Endothelial cell of umbilical vein (primary cell): Measurements from ENCODE around the gene SIGLEC8. TPM values are rescaled to one million over a fixed set of nuclear protein-coding genes. Genes with fewer than 3 reads are reported as not detected.

ENCODE experiments used
- BruUV-seq: library from RNA; stranded (reverse); fragments of 400-500 nt; replicated peaks from 2 replicates; lab custom pipeline; 2021; lab: Mats Ljungman, UMichigan
- CTCF ChIA-PET: fragments of 300-600, 350-600 bp; sonication (Branson Sonifier 250); formaldehyde crosslinking; loops from one replicate; lab custom pipeline; 2021; ENCODE audit warnings: antibody characterized with exemption, inconsistent platforms; lab: Charles Lee
- POLR2A ChIA-PET: fragments of 300-600, 350-600 bp; sonication (Branson Sonifier 250); formaldehyde crosslinking; loops from one replicate; lab custom pipeline; 2021; ENCODE audit warnings: antibody characterized with exemption, inconsistent platforms; lab: Charles Lee
- DNase-seq: peaks from one replicate; pipeline ENCODE4 v3.0.0-alpha.2; 2011; ENCODE audit warnings: low read depth, low spot score
- FAIRE-seq: peaks from 2 replicates; lab custom pipeline; 2011; peaks lifted over from hg19 to GRCh38; lab: Jason Lieb, UNC
- H2AFZ ChIP-seq: 2 replicates; pipeline ENCODE4 v1.6.0; 2012; ENCODE audit warnings: low read depth, low read length, control low read depth, inconsistent platforms
- H3K27ac ChIP-seq: 2 replicates; pipeline ENCODE4 v1.5.1; 2011; ENCODE audit warnings: low read depth, mild to moderate bottlenecking, control low read depth, low read length, moderate library complexity; ENCODE audit not compliant: insufficient read depth
- H3K27me3 ChIP-seq, 2 experiments: 2 replicates each; pipeline versions ENCODE4 v1.6.0 to v1.6.1; 2011; ENCODE audit warnings: low read length in 2 of 2, mixed read lengths in 1 of 2; ENCODE audit not compliant: control insufficient read depth in 2 of 2, insufficient read depth in 2 of 2
- H3K36me3 ChIP-seq, 2 experiments: 2 replicates in 1 of 2; 3 replicates in 1 of 2; pipeline ENCODE4 v1.5.1; 2011; ENCODE audit warnings: low read length in 2 of 2, mild to moderate bottlenecking in 1 of 2, moderate library complexity in 1 of 2; ENCODE audit not compliant: control insufficient read depth in 2 of 2, insufficient read depth in 2 of 2; ENCODE audit errors: extremely low read depth in 1 of 2
- H3K4me1 ChIP-seq: 3 replicates; pipeline ENCODE4 v1.5.1; 2011; ENCODE audit warnings: mild to moderate bottlenecking, low read length; ENCODE audit not compliant: control insufficient read depth, insufficient read depth; ENCODE audit errors: extremely low read depth
- H3K4me2 ChIP-seq: 2 replicates; pipeline ENCODE4 v1.6.1; 2011; ENCODE audit warnings: low read length, control low read depth, mixed read lengths; ENCODE audit not compliant: insufficient read depth
- H3K4me3 ChIP-seq, 3 experiments: fragments of 200-600 bp in 1 of 3; sonication (generic), shearing (Covaris generic) in 1 of 3; replicated peaks in 1 of 3; 2 replicates each; pipeline ENCODE4 v1.5.1; 2011 to 2016; ENCODE audit warnings: control low read depth in 3 of 3, low read length in 3 of 3, mild to moderate bottlenecking in 2 of 3, inconsistent platforms in 1 of 3, low read depth in 1 of 3, moderate library complexity in 1 of 3; ENCODE audit not compliant: insufficient read depth in 1 of 3
- H3K79me2 ChIP-seq: 2 replicates; pipeline ENCODE4 v1.6.0; 2012; ENCODE audit warnings: low read length, inconsistent platforms; ENCODE audit not compliant: control insufficient read depth, insufficient read depth
- H3K9ac ChIP-seq: replicated peaks from 2 replicates; pipeline ENCODE3; 2011; ENCODE audit warnings: low read length, control low read depth; ENCODE audit not compliant: insufficient read depth; ENCODE audit errors: extremely low read depth
- H3K9me1 ChIP-seq: replicated peaks from 3 replicates; pipeline ENCODE4 v1.6.0; 2011; ENCODE audit warnings: mild to moderate bottlenecking, low read length; ENCODE audit not compliant: control insufficient read depth, insufficient read depth; ENCODE audit errors: extremely low read depth
- H3K9me3 ChIP-seq: replicated peaks from 2 replicates; pipeline ENCODE4 v1.5.1; 2012; ENCODE audit warnings: low read length, inconsistent platforms; ENCODE audit not compliant: control insufficient read depth, insufficient read depth
- H4K20me1 ChIP-seq: replicated peaks from 2 replicates; pipeline ENCODE3; 2011; ENCODE audit warnings: mild to moderate bottlenecking, low read length; ENCODE audit not compliant: control insufficient read depth, insufficient read depth; ENCODE audit errors: extremely low read depth
- EZH2 ChIP-seq: IDR thresholded peaks from 2 replicates; pipeline ENCODE4 v1.6.1; 2012; ENCODE audit warnings: borderline replicate concordance, low read depth, mild to moderate bottlenecking, moderate library complexity, low read length, inconsistent platforms; ENCODE audit not compliant: severe bottlenecking
- FOS ChIP-seq: IDR thresholded peaks from 2 replicates; pipeline ENCODE4 v1.6.1; 2011; ENCODE audit warnings: mild to moderate bottlenecking, low read length, moderate library complexity, borderline replicate concordance; ENCODE audit not compliant: insufficient read depth
- GATA2 ChIP-seq: IDR thresholded peaks from 2 replicates; pipeline ENCODE4 v1.7.0; 2011; ENCODE audit warnings: low read depth, mild to moderate bottlenecking, moderate library complexity, mixed read lengths, low read length; ENCODE audit not compliant: insufficient read length, insufficient read depth
- JUN ChIP-seq: IDR thresholded peaks from 2 replicates; pipeline ENCODE4 v1.6.1; 2011; ENCODE audit warnings: borderline replicate concordance, low read depth; ENCODE audit not compliant: insufficient read length, insufficient read depth
- MYC ChIP-seq: IDR thresholded peaks from one replicate; pipeline ENCODE4 v1.6.1; 2011; ENCODE audit warnings: mild to moderate bottlenecking, low read depth, low read length
- POLR2A ChIP-seq: IDR thresholded peaks from 2 replicates; pipeline ENCODE4 v1.6.1; 2012; ENCODE audit warnings: low read depth, mild to moderate bottlenecking, control low read depth, low read length
- POLR2AphosphoS5 ChIP-seq: IDR thresholded peaks from 2 replicates; pipeline ENCODE4 v1.6.1; 2012; ENCODE audit warnings: low read depth, mild to moderate bottlenecking, control low read depth, low read length, moderate library complexity; ENCODE audit not compliant: insufficient read depth
- dilution Hi-C: fragments of 300-500 bp; cut with MboI; formaldehyde crosslinking; loops from one replicate; pipeline ENCODE4 v1.15.0; 2019; ENCODE audit warnings: low sequenced_read_pairs; ENCODE audit not compliant: extremely low pct_ligation_motif_present
- intact Hi-C: fragments of 100-400 bp; cut with micrococcal nuclease; formaldehyde crosslinking; loops from one replicate; pipeline ENCODE4 v1.10.0; 2022
- polyA plus RNA-seq, 4 experiments: library from polyadenylated mRNA; depleted of rRNA in 3 of 4; stranded (reverse) in 3 of 4; unstranded in 1 of 4; fragments of >200 nt; gene quantifications; 2 replicates each; pipeline versions ENCODE4 v1.2.1 to v1.2.3, GENCODE V29; 2011 to 2012; ENCODE audit warnings: missing spikeins in 1 of 4
- total RNA-seq: library from RNA; stranded (reverse); gene quantifications from 2 replicates; pipeline ENCODE4 v1.2.3, GENCODE V29; 2021
- TF ChIP-seq, protein P1 (sequence below): IDR thresholded peaks from 2 replicates; pipeline ENCODE4 v1.6.1; 2011; ENCODE audit not compliant: insufficient read depth, insufficient read length
- TF ChIP-seq, protein P2 (sequence below), 2 donors: IDR thresholded peaks; 1 replicate in 1 of 2; 2 replicates in 1 of 2; pipeline ENCODE4 v1.5.1; 2011; ENCODE audit warnings: low read length in 2 of 2, mild to moderate bottlenecking in 2 of 2, moderate library complexity in 2 of 2, control low read depth in 1 of 2, inconsistent platforms in 1 of 2, low read depth in 1 of 2; ENCODE audit not compliant: insufficient read depth in 1 of 2; ENCODE audit errors: extremely low read depth in 1 of 2

SIGLEC8 gene
- total and polyA plus RNA-seq, 2 donors (not counting 3 experiments of a cell fraction or from before 2014, with no cell fraction given) = not detected

DNA sequence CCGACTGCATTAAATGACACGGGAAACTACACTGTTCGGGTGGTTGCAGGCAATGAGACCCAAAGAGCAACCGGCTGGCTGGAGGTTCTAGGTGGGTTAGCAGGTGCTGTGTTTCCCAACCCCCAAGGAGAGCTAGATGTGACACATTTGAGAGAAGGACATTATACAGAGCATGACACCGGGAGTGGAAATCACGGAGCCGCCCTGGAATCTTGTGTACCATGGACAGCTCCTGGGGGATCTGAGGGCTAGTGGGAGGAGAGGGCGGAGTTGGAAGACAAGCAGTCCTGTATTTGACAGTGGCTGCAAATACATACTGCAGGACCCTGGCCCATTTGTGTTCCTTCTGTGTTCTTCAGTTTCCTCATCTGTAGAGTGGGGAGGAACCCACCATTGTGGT, 22.3 kb upstream of the SIGLEC8 start:
- H3K4me2 ChIP-seq = no peak overlapping the region
- H3K4me1 ChIP-seq = no peaks in the 10 kb centered on the region
- no peaks in the 10 kb centered on the region for H3K27me3 ChIP-seq
- H4K20me1 ChIP-seq = no peaks in the 10 kb centered on the region
- no peaks in the 10 kb centered on the region for H3K9me1 ChIP-seq
- intact Hi-C loops (no loop called here), dilution Hi-C loops (no loop called here)
- ChIA-PET CTCF (interaction anchor here (0.7 to 2.5 kb wide), 5 partner anchors 8 to 924 kb away, joined by 3 to 15 read pairs (median 5); no protein-coding TSS in a partner anchor), POLR2A (no interaction called here)
- H2AFZ ChIP-seq = no peak overlapping the region
- BruUV-seq = no TSS peak
- DNase-seq (no peak), FAIRE-seq (no peak)
- no peaks in the 10 kb centered on the region for H3K79me2 ChIP-seq
- H3K27ac ChIP-seq = no peak overlapping the region
- no peaks in the 10 kb centered on the region for H3K9me3 ChIP-seq
- no peaks in the 10 kb centered on the region for H3K36me3 ChIP-seq
- H3K4me3 ChIP-seq = no peak overlapping the region
- H3K9ac ChIP-seq = no peak overlapping the region
- TF ChIP-seq FOS (no peak), POLR2A (no peak), MYC (no peak), GATA2 (no peak), EZH2 (no peak), JUN (no peak), POLR2AphosphoS5 (no peak)
- TF ChIP-seq, protein P1, sequence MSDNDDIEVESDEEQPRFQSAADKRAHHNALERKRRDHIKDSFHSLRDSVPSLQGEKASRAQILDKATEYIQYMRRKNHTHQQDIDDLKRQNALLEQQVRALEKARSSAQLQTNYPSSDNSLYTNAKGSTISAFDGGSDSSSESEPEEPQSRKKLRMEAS = no peak
- TF ChIP-seq, protein P2, sequence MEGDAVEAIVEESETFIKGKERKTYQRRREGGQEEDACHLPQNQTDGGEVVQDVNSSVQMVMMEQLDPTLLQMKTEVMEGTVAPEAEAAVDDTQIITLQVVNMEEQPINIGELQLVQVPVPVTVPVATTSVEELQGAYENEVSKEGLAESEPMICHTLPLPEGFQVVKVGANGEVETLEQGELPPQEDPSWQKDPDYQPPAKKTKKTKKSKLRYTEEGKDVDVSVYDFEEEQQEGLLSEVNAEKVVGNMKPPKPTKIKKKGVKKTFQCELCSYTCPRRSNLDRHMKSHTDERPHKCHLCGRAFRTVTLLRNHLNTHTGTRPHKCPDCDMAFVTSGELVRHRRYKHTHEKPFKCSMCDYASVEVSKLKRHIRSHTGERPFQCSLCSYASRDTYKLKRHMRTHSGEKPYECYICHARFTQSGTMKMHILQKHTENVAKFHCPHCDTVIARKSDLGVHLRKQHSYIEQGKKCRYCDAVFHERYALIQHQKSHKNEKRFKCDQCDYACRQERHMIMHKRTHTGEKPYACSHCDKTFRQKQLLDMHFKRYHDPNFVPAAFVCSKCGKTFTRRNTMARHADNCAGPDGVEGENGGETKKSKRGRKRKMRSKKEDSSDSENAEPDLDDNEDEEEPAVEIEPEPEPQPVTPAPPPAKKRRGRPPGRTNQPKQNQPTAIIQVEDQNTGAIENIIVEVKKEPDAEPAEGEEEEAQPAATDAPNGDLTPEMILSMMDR (IDR thresholded peaks at IDR 0.05; ENCODE audit: extremely low read depth in 1 of 2, insufficient read depth in 1 of 2, low read depth in 1 of 2, low read length in 2 of 2) = no peak
